K562 treated with DMSO at 1 percent for 48 hours (cell line): ENCODE measurements around the gene MYO15B. TPM values are rescaled to one million over a fixed set of nuclear protein-coding genes. Genes with fewer than 3 reads are reported as not detected.

Experiments
- total RNA-seq: library from RNA; unstranded; fragments of 300-600 nt; gene quantifications from 2 replicates; pipeline ENCODE4 v1.2.3, GENCODE V29; 2022; ENCODE audit warnings: low replicate concordance; ENCODE audit errors: extremely low read depth

MYO15B gene
- total RNA-seq = not detected in 2 replicates

GRCh38 chr17:75587675-75588595, at the start of gene MYO15B:
Gene MYO15B (plus strand): TSS chr17:75587800. CDS start chr17:75588058, 258 bp downstream.

GRCh38 chr17:75632863-75633485, 45.4 kb downstream of the MYO15B start, which contains the start of gene SMIM5:
Gene SMIM5 (plus strand): TSS chr17:75633434. CDS start chr17:75640202, 6,768 bp downstream.

GRCh38 chr17:75666959-75667790, 79.6 kb downstream of the MYO15B start, which contains the start of the genes RECQL5 and SAP30BP:
Gene RECQL5 (minus strand): TSS chr17:75667154. CDS start chr17:75666557, 597 bp downstream.
Gene SAP30BP (plus strand): TSS chr17:75667338. CDS start chr17:75667373, 35 bp downstream.

Other genes with a start within 250 kb of the MYO15B start
- gene GRB2, start 182.1 kb upstream of the MYO15B start, total RNA-seq = 308 TPM in 1 of 2 replicates, not detected in the other
- not detected in 2 replicates for gene TMEM94, start 131.2 kb upstream of the MYO15B start, total RNA-seq
- not detected in 2 replicates for gene CASKIN2, start 72.3 kb upstream of the MYO15B start, total RNA-seq
- gene TSEN54, start 71.3 kb upstream of the MYO15B start, total RNA-seq = not detected in 2 replicates
- gene LLGL2, start 62.1 kb upstream of the MYO15B start, total RNA-seq = not detected in 2 replicates
- gene SMIM5, start 45.6 kb downstream of the MYO15B start, total RNA-seq = not detected in 2 replicates
- gene RECQL5, start 79.4 kb downstream of the MYO15B start, total RNA-seq = not detected in 2 replicates
- gene SAP30BP, start 79.5 kb downstream of the MYO15B start, total RNA-seq = not detected in 2 replicates
- not detected in 2 replicates for gene ITGB4, start 133.7 kb downstream of the MYO15B start, total RNA-seq
- gene GALK1, start 177.4 kb downstream of the MYO15B start, total RNA-seq = not detected in 2 replicates
- gene UNK, start 197.0 kb downstream of the MYO15B start, total RNA-seq = not detected in 2 replicates